Activated naive CD4-positive, alpha-beta T cell treated with anti-CD3 and anti-CD28 coated beads, Interleukin-2, amount 10 ng/mL, durations not matched to agents 7 days and 5 days (primary cell): ENCODE results near the gene COCH.
"Not testable (repeated sequence)": the region's sequence is repeated elsewhere in the genome, so short reads cannot be mapped to it uniquely, and the experiment has no call there.

Experiments
- CTCF ChIA-PET: fragments of 350-600 bp; sonication (Branson Sonifier 250); formaldehyde crosslinking; loops from one replicate; lab custom pipeline; 2021; ENCODE audit warnings: antibody characterized with exemption; lab: Charles Lee
- DNase-seq: peaks from one replicate; pipeline ENCODE4 v3.0.0-alpha.2; 2020
- H3K27ac Mint-ChIP-seq: one replicate; pipeline ENCODE4 v1.8.0; 2021; ENCODE audit warnings: mild to moderate bottlenecking, moderate library complexity, mixed read lengths
- H3K27me3 Mint-ChIP-seq: one replicate; pipeline ENCODE4 v1.8.0; 2021; ENCODE audit warnings: mild to moderate bottlenecking, mixed read lengths
- H3K36me3 Mint-ChIP-seq: one replicate; pipeline ENCODE4 v1.8.0; 2021; ENCODE audit warnings: mixed read lengths
- H3K4me1 Mint-ChIP-seq: one replicate; pipeline ENCODE4 v1.8.0; 2021; ENCODE audit warnings: mixed read lengths
- H3K4me3 Mint-ChIP-seq: one replicate; pipeline ENCODE4 v1.8.0; 2021; ENCODE audit warnings: mild to moderate bottlenecking, moderate library complexity, mixed read lengths
- H3K9me3 Mint-ChIP-seq: one replicate; pipeline ENCODE4 v1.8.0; 2021; ENCODE audit warnings: mixed read lengths

COCH gene

DNA sequence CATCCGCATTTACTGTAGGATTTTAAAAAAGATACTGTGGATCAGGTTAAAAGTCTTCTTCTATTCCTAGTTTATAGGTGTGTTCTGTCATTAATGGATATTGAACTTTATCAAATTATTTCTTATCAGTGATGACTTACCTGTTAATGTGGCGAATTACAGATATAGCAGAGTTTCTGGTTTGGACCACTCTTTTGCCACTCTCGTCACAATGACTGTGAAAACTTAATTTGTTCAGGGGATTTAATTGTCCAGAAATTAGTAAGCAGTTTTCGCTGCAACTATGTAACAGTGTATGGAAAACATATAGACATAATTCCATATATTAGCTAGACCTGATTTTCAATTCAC lies 14.9 kb downstream of the COCH start:
- H3K9me3 Mint-ChIP-seq, result no peaks in the 10 kb centered on the region
- DNase-seq, result no peak
- H3K4me3 Mint-ChIP-seq, result no peak overlapping the region
- H3K4me1 Mint-ChIP-seq, result no peaks in the 10 kb centered on the region
- H3K36me3 Mint-ChIP-seq, result peaks cover 4% of the 10 kb centered on the region
- no peaks in the 10 kb centered on the region for H3K27me3 Mint-ChIP-seq
- CTCF ChIA-PET, result no interaction called here
- no peak overlapping the region for H3K27ac Mint-ChIP-seq

- no peaks in the 10 kb centered on the region for H3K9me3 Mint-ChIP-seq
- H3K27me3 Mint-ChIP-seq, result no peaks in the 10 kb centered on the region
- no peak overlapping the region for H3K27ac Mint-ChIP-seq
- H3K36me3 Mint-ChIP-seq, result peaks cover 24% of the 10 kb centered on the region
- H3K4me1 Mint-ChIP-seq, result no peaks in the 10 kb centered on the region
- no peak for DNase-seq
- CTCF ChIA-PET, result no interaction called here
- no peak overlapping the region for H3K4me3 Mint-ChIP-seq
Observed at GRCh38 chr14:30893819-30894218, 19.5 kb downstream of the COCH start.

- H3K27ac Mint-ChIP-seq, result no peak overlapping the region
- H3K4me3 Mint-ChIP-seq, result no peak overlapping the region
- H3K27me3 Mint-ChIP-seq, result no peaks in the 10 kb centered on the region
- H3K36me3 Mint-ChIP-seq, result peaks cover 31% of the 10 kb centered on the region
- H3K4me1 Mint-ChIP-seq, result peaks cover 4% of the 10 kb centered on the region
- no peak for DNase-seq
- no peaks in the 10 kb centered on the region for H3K9me3 Mint-ChIP-seq
- CTCF ChIA-PET, result no interaction called here
Observed at GRCh38 chr14:30894923-30895515, 20.7 kb downstream of the COCH start.

- peaks cover 33% of the 10 kb centered on the region for H3K36me3 Mint-ChIP-seq
- CTCF ChIA-PET, result no interaction called here
- H3K4me1 Mint-ChIP-seq, result peaks cover 4% of the 10 kb centered on the region
- H3K27me3 Mint-ChIP-seq, result no peaks in the 10 kb centered on the region
- no peak overlapping the region for H3K27ac Mint-ChIP-seq
- H3K4me3 Mint-ChIP-seq, result no peak overlapping the region
- DNase-seq, result no peak
- no peaks in the 10 kb centered on the region for H3K9me3 Mint-ChIP-seq
Observed at GRCh38 chr14:30896435-30896834, 22.1 kb downstream of the COCH start.

DNA sequence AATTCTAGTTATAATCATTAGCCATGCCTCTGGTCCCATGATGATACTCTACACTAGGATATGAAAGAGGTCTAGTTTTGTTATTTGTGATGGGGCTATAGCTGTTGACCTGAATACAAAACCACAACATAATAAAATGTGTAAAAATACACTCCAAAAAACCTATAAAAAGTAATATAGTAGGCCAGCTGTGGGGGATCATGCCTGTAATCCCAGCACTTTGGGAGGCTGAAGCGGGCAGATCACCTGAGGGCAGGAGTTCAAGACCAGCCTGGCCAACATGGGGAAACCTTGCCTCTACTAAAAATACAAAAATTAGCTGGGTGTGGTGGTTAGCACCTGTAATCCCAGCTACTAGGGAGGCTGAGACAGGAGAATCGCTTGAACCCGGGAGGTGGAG lies 22.8 kb downstream of the COCH start:
- H3K4me1 Mint-ChIP-seq, CTCF ChIA-PET, H3K27ac Mint-ChIP-seq, H3K4me3 Mint-ChIP-seq, H3K27me3 Mint-ChIP-seq, DNase-seq, H3K9me3 Mint-ChIP-seq: not testable (repeated sequence)
- H3K36me3 Mint-ChIP-seq, result peaks cover 37% of the 10 kb centered on the region

DNA sequence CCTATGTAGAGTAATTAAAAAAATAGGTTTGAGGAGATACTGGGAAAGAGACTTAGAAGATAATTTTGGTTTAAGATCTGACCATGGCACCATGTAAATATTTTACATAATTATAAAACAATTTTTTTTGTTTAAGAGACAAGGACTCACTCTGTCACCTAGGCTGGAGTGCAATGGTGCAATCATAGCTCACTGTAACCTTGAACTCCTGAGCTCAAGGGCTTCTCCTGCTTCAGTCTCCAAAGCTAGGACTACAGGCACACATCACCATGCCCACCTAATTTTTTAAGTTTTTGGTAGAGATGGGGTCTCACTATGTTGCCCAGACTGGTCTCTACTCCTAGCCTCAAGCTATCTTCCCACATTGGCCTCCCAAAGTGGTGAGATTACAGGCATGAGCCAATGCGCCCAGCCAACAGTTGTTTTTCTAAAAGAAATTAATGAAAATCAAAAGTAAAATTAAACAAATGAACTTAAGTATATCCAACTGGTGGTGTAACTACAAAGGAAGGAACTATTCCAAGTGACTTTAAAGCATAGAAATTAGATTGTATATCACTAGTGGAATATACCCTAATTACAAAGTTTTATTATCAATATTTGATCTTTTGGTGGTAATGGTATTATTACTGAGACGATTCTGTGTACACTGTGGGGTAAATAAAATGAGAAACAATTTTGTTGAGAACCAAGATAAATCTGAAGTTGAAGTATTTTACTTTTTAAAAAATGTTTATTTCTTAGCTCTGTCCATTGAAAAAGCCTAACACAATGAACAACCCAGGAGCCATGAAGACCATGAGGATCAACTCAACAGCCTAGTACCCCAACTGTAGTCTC lies 29.1 kb downstream of the COCH start:
- Mint-ChIP-seq H3K36me3 (peaks cover 38% of the 10 kb centered on the region), H3K4me3 (no peak overlapping the region), H3K27ac (no peak overlapping the region), H3K27me3 (no peaks in the 10 kb centered on the region), H3K4me1 (peaks cover 4% of the 10 kb centered on the region), H3K9me3 (no peaks in the 10 kb centered on the region)
- CTCF ChIA-PET, result no interaction called here
- DNase-seq, result no peak

- Mint-ChIP-seq H3K9me3 (no peaks in the 10 kb centered on the region), H3K27ac (no peak overlapping the region), H3K4me3 (no peak overlapping the region), H3K4me1 (no peaks in the 10 kb centered on the region), H3K27me3 (no peaks in the 10 kb centered on the region), H3K36me3 (peaks cover 34% of the 10 kb centered on the region)
- CTCF ChIA-PET, result interaction anchor here (0.7 kb wide), 1 partner anchor 284 kb away, joined by 3 read pairs; no protein-coding TSS in a partner anchor
- no peak for DNase-seq
Observed at GRCh38 chr14:30906752-30907658, 32.6 kb downstream of the COCH start.

DNA sequence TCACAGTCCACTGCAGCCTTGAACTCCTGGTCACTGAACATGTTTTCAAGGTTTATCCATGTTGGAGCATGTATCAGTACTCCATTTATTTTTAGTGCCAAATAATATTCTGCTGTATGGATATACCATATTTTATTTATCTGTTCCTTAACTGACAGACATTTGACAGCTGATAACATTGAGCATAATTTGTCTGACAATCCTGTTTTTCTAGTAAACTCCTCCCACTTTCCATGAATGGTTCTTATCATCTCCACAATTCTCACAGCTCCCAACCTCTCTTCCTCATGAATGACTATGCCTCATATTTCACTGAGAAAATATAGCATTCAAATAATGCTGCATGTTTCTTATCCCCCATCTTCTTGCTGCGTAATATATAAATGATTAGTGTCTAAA lies 33.3 kb downstream of the COCH start:
- DNase-seq, result no peak
- H3K9me3 Mint-ChIP-seq, result no peaks in the 10 kb centered on the region
- H3K4me1 Mint-ChIP-seq, result no peaks in the 10 kb centered on the region
- H3K27ac Mint-ChIP-seq, result no peak overlapping the region
- H3K36me3 Mint-ChIP-seq, result peaks cover 31% of the 10 kb centered on the region
- CTCF ChIA-PET, result interaction anchor here (0.6 to 0.7 kb wide), 2 partner anchors 13 to 285 kb away, joined by 3 read pairs; no protein-coding TSS in a partner anchor
- H3K27me3 Mint-ChIP-seq, result no peaks in the 10 kb centered on the region
- no peak overlapping the region for H3K4me3 Mint-ChIP-seq

DNA sequence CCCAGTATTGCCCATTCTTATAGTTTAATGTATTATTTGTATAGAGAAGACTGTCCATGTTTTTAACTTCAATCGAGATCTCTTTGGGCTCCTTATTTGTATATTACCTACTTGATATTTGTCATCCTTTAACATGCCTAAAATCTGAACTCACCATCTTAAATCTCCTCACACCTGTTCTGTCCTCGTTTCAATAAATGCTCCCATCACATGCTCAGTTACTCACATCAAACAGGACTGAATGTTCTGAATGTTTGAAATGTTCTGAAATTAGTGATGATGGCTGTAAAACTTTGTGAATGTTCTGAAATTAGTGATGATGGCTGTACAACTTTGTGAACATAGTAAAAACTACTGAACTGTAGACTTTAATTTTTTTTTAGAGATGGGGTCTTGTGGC lies 34.5 kb downstream of the COCH start:
- H3K4me1 Mint-ChIP-seq, result no peaks in the 10 kb centered on the region
- peaks cover 30% of the 10 kb centered on the region for H3K36me3 Mint-ChIP-seq
- no peaks in the 10 kb centered on the region for H3K9me3 Mint-ChIP-seq
- H3K4me3 Mint-ChIP-seq, result no peak overlapping the region
- CTCF ChIA-PET, result no interaction called here
- H3K27me3 Mint-ChIP-seq, result no peaks in the 10 kb centered on the region
- no peak overlapping the region for H3K27ac Mint-ChIP-seq
- no peak for DNase-seq

GRCh38 chr14:30914812-30915211 lies 40.5 kb downstream of the COCH start:
- CTCF ChIA-PET, result no interaction called here
- DNase-seq, result no peak
- Mint-ChIP-seq H3K4me3 (no peak overlapping the region), H3K27ac (no peak overlapping the region), H3K36me3 (peaks cover 13% of the 10 kb centered on the region), H3K27me3 (no peaks in the 10 kb centered on the region), H3K4me1 (no peaks in the 10 kb centered on the region), H3K9me3 (no peaks in the 10 kb centered on the region)

DNA sequence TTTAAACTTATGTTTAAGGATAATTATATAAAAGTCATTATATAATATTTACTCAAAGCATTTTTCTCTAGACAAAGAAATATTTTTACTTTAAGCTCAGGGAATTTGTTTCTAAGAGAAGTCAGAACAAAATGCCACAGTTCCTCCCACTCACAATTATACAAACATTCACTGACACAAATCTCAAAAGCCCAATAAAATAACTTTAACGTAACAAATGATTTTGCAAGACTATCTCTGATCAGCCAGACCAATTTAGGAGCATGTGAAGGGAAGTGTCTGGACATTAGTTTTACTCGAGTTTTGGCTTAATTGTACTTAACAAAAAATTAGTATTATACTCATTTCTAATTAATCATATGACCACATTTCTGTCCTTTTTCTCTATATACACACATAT lies 41.2 kb downstream of the COCH start:
- Mint-ChIP-seq H3K4me3 (no peak overlapping the region), H3K4me1 (peaks cover 2% of the 10 kb centered on the region), H3K27me3 (no peaks in the 10 kb centered on the region), H3K36me3 (peaks cover 16% of the 10 kb centered on the region), H3K9me3 (no peaks in the 10 kb centered on the region), H3K27ac (no peak overlapping the region)
- DNase-seq, result no peak
- CTCF ChIA-PET, result no interaction called here

- Mint-ChIP-seq H3K27me3 (no peaks in the 10 kb centered on the region), H3K4me1 (peaks cover 15% of the 10 kb centered on the region), H3K36me3 (peaks cover 17% of the 10 kb centered on the region), H3K4me3 (no peak overlapping the region), H3K27ac (no peak overlapping the region), H3K9me3 (no peaks in the 10 kb centered on the region)
- no peak for DNase-seq
- CTCF ChIA-PET, result interaction anchor here (0.7 kb wide), 1 partner anchor 13 kb away, joined by 3 read pairs; no protein-coding TSS in a partner anchor
Observed at GRCh38 chr14:30921305-30921704, 46.9 kb downstream of the COCH start.

- Mint-ChIP-seq H3K27ac (no peak overlapping the region), H3K36me3 (peaks cover 17% of the 10 kb centered on the region), H3K9me3 (no peaks in the 10 kb centered on the region), H3K27me3 (no peaks in the 10 kb centered on the region), H3K4me3 (no peak overlapping the region), H3K4me1 (peaks cover 15% of the 10 kb centered on the region)
- DNase-seq, result no peak
- CTCF ChIA-PET, result no interaction called here
Observed at GRCh38 chr14:30921788-30922187, 47.4 kb downstream of the COCH start.

DNA sequence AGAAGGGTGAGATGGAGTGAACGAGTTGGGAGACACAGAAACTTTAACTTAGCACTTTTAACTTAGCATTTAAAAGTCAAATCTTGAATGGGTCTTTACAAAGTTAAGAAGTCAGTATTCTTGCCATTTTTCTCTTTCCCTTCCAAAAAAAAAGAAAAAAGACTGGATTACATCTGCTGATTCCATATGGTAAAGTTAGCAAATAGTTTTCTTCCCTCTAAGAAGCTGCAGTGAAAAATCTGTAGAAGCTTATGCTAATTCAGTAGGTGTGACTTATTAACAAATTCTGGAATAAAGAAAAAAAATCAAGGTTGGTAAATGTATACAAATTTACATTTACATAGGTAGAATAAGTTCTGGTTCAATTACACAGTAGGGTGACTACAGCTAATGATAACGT lies 50.9 kb downstream of the COCH start:
- CTCF ChIA-PET, result interaction anchor here (1.0 kb wide), 1 partner anchor 52 kb away, joined by 3 read pairs; no protein-coding TSS in a partner anchor
- H3K36me3 Mint-ChIP-seq, result peaks cover 18% of the 10 kb centered on the region
- H3K4me1 Mint-ChIP-seq, result peaks cover 20% of the 10 kb centered on the region
- H3K27ac Mint-ChIP-seq, result no peak overlapping the region
- H3K9me3 Mint-ChIP-seq, result no peaks in the 10 kb centered on the region
- H3K27me3 Mint-ChIP-seq, result no peaks in the 10 kb centered on the region
- H3K4me3 Mint-ChIP-seq, result no peak overlapping the region
- no peak for DNase-seq
